SK-N-SH (cell line): ENCODE data around the gene HLA-B. TPM values are rescaled to one million over a fixed set of nuclear protein-coding genes. Genes with fewer than 3 reads are reported as not detected.

ENCODE experiments used
- CTCF ChIA-PET: fragments of 300-600, 350-600 bp; formaldehyde crosslinking; extraction: SDS; loops from one replicate; lab custom pipeline; 2021; lab: Yijun Ruan, JAX
- POLR2A ChIA-PET: fragments of 350-600 bp; sonication (Branson Sonifier 250); formaldehyde crosslinking; extraction: SDS; loops from one replicate; lab custom pipeline; 2020; ENCODE audit warnings: antibody characterized with exemption, inconsistent platforms; lab: Yijun Ruan, JAX
- DNase-seq: peaks from one replicate; pipeline ENCODE4 v3.0.0; 2012
- H2AFZ ChIP-seq: fragments of 200-600 bp; sonication (generic); 2 replicates; pipeline ENCODE4 v1.8.1; 2016; ENCODE audit warnings: antibody characterized with exemption, mild to moderate bottlenecking, low read depth
- H3F3A ChIP-seq: fragments of 200-600 bp; sonication (generic); replicated peaks from 2 replicates; pipeline ENCODE3; 2016; ENCODE audit warnings: antibody characterized with exemption, mild to moderate bottlenecking; ENCODE audit not compliant: insufficient read depth
- H3K27ac ChIP-seq, 2 experiments: fragments of 200-500 bp in 1 of 2; fragments of 200-600 bp in 1 of 2; sonication (Bioruptor generic) in 1 of 2; sonication (generic), shearing (Covaris generic) in 1 of 2; 2 replicates each; pipeline versions ENCODE4 v1.5.1 to v1.6.1; 2014 to 2016; ENCODE audit warnings: low read depth in 2 of 2, inconsistent platforms in 1 of 2, low read length in 1 of 2, mild to moderate bottlenecking in 1 of 2, mixed read lengths in 1 of 2
- H3K27me3 ChIP-seq: fragments of 200-600 bp; sonication (generic), shearing (Covaris generic); 2 replicates; pipeline ENCODE4 v1.6.1; 2016; ENCODE audit warnings: mixed run types; ENCODE audit not compliant: insufficient read depth
- H3K36me3 ChIP-seq, 2 experiments: fragments of 200-500 bp in 1 of 2; fragments of 200-600 bp in 1 of 2; sonication (Bioruptor generic) in 1 of 2; sonication (generic) in 1 of 2; replicated peaks in 1 of 2; 2 replicates each; pipeline versions ENCODE3 to v1.5.1; 2014 to 2016; ENCODE audit warnings: low read length in 1 of 2, mild to moderate bottlenecking in 1 of 2; ENCODE audit not compliant: insufficient read depth in 2 of 2, control insufficient read depth in 1 of 2
- H3K4me1 ChIP-seq, 2 experiments: fragments of 200-500 bp in 1 of 2; fragments of 200-600 bp in 1 of 2; sonication (Bioruptor generic) in 1 of 2; sonication (generic), shearing (Covaris generic) in 1 of 2; 2 replicates each; pipeline versions ENCODE4 v1.5.1 to v1.6.1; 2014 to 2016; ENCODE audit warnings: low read depth in 1 of 2, low read length in 1 of 2, mixed run types in 1 of 2; ENCODE audit not compliant: insufficient read depth in 2 of 2, control insufficient read depth in 1 of 2
- H3K4me2 ChIP-seq: fragments of 200-600 bp; sonication (generic), shearing (Covaris generic); 2 replicates; pipeline ENCODE4 v1.6.1; 2017; ENCODE audit warnings: mixed run types
- H3K4me3 ChIP-seq, 2 experiments: fragments of 200-500 bp in 1 of 2; fragments of 200-600 bp in 1 of 2; sonication (Bioruptor generic) in 1 of 2; sonication (generic), shearing (Covaris generic) in 1 of 2; 2 replicates each; pipeline versions ENCODE4 v1.5.1 to v1.8.1; 2014 to 2016; ENCODE audit warnings: low read depth in 2 of 2, inconsistent platforms in 1 of 2, low read length in 1 of 2, mild to moderate bottlenecking in 1 of 2, mixed read lengths in 1 of 2, moderate library complexity in 1 of 2
- H3K79me2 ChIP-seq: fragments of 200-600 bp; sonication (generic); 2 replicates; pipeline ENCODE4 v1.8.1; 2017; ENCODE audit warnings: mild to moderate bottlenecking; ENCODE audit not compliant: insufficient read depth
- H3K9ac ChIP-seq: fragments of 200-600 bp; sonication (generic); 2 replicates; pipeline ENCODE4 v1.6.1; 2017; ENCODE audit warnings: mixed run types
- H3K9me2 ChIP-seq: fragments of 200-600 bp; sonication (generic); 2 replicates; pipeline ENCODE4 v1.6.1; 2017; ENCODE audit warnings: mixed run types
- H3K9me3 ChIP-seq: fragments of 200-600 bp; sonication (generic); 2 replicates; pipeline ENCODE4 v1.6.1; 2017; ENCODE audit warnings: mixed run types, mild to moderate bottlenecking, moderate library complexity
- H4K20me1 ChIP-seq: fragments of 200-600 bp; sonication (generic); 2 replicates; pipeline ENCODE4 v1.6.1; 2017; ENCODE audit warnings: mild to moderate bottlenecking, mixed run types; ENCODE audit not compliant: insufficient read depth
- EZH2phosphoT487 ChIP-seq: fragments of 200-600 bp; sonication (generic); IDR thresholded peaks from 2 replicates; pipeline ENCODE4 v1.6.1; 2017; ENCODE audit warnings: low read depth, mixed run types, mild to moderate bottlenecking, antibody characterized with exemption, moderate library complexity, borderline replicate concordance
- GATA2 ChIP-seq: sonication (generic); formaldehyde crosslinking; IDR thresholded peaks from 2 replicates; pipeline ENCODE4 v1.5.0; 2020; ENCODE audit warnings: mild to moderate bottlenecking, missing genetic modification reagents
- IRF3 ChIP-seq: fragments of 150-350 bp; IDR thresholded peaks from 2 replicates; pipeline ENCODE4 v1.6.1; 2016; ENCODE audit warnings: mild to moderate bottlenecking, low read depth, low read length
- JUND ChIP-seq: IDR thresholded peaks from 2 replicates; pipeline ENCODE4 v1.4.0; 2012
- MAX ChIP-seq: IDR thresholded peaks from 2 replicates; pipeline ENCODE4 v1.4.0; 2012; ENCODE audit warnings: low read depth
- NFIC ChIP-seq: IDR thresholded peaks from 2 replicates; pipeline ENCODE4 v1.4.0; 2012; ENCODE audit warnings: borderline replicate concordance
- PBX3 ChIP-seq: IDR thresholded peaks from 2 replicates; pipeline ENCODE4; 2012
- RAD21 ChIP-seq: IDR thresholded peaks from 2 replicates; pipeline ENCODE4 v1.6.1; 2012; ENCODE audit warnings: mild to moderate bottlenecking, low read length
- RFX5 ChIP-seq: IDR thresholded peaks from 2 replicates; pipeline ENCODE4 v1.6.1; 2012; ENCODE audit warnings: mild to moderate bottlenecking, improper control_type of control experiment, low read length
- RXRA ChIP-seq: IDR thresholded peaks from 2 replicates; pipeline ENCODE4 v1.4.0; 2012; ENCODE audit warnings: low read depth, mild to moderate bottlenecking, borderline replicate concordance
- SIN3A ChIP-seq: IDR thresholded peaks from 2 replicates; pipeline ENCODE4 v1.6.1; 2012; ENCODE audit warnings: low read depth, mild to moderate bottlenecking, low read length, moderate library complexity, borderline replicate concordance
- TEAD4 ChIP-seq: IDR thresholded peaks from 2 replicates; pipeline ENCODE4 v1.4.0; 2012; ENCODE audit warnings: mild to moderate bottlenecking, borderline replicate concordance; ENCODE audit not compliant: insufficient read depth
- USF1 ChIP-seq: IDR thresholded peaks from 2 replicates; pipeline ENCODE4 v1.4.0; 2012; ENCODE audit warnings: low read depth, borderline replicate concordance
- WGBS: methylation state at CpG from one replicate; pipeline ENCODE4 v1.1.6; 2017; ENCODE audit warnings: low lambda C conversion rate; 5-methylcytosine and 5-hydroxymethylcytosine counted together
- polyA plus RNA-seq, 3 experiments: library from polyadenylated mRNA; depleted of rRNA; stranded (reverse); fragments of >200 nt; gene quantifications; 2 replicates each; pipeline ENCODE4 v1.2.3, GENCODE V29; 2012
- TF ChIP-seq, protein P1 (sequence below): IDR thresholded peaks from 2 replicates; pipeline ENCODE4 v1.6.1; 2012; ENCODE audit warnings: mild to moderate bottlenecking, low read depth, low read length, moderate library complexity

The HLA-B gene
- polyA plus RNA-seq, 1 of the 3 experiments (the other 2 are of a cell fraction): 18.7 TPM

GRCh38 chr6:31383149-31383548, 26.2 kb upstream of the HLA-B start:
- H3K4me2 ChIP-seq: no peak overlapping the region
- no peak overlapping the region for H2AFZ ChIP-seq
- TF ChIP-seq EZH2phosphoT487 (no peak), NFIC (no peak), MAX (no peak), IRF3 (no peak), SIN3A (no peak), RAD21 (no peak)
- no peaks in the 10 kb centered on the region for H3K9me3 ChIP-seq
- no peak for DNase-seq
- no peaks in the 10 kb centered on the region for H3K9me2 ChIP-seq
- ChIA-PET CTCF (interaction anchor here (0.6 to 4.1 kb wide), 3 partner anchors 15 to 17 kb away, joined by 3 to 36 read pairs (median 4); no protein-coding TSS in a partner anchor), POLR2A (no interaction called here)
- H3F3A ChIP-seq: no peaks in the 10 kb centered on the region
- H3K4me1 ChIP-seq: no peaks in the 10 kb centered on the region
- no peaks in the 10 kb centered on the region for H3K36me3 ChIP-seq
- no peak overlapping the region for H3K27ac ChIP-seq
- peaks cover 82% of the 10 kb centered on the region for H3K27me3 ChIP-seq
- H3K4me3 ChIP-seq: no peak overlapping the region
- H4K20me1 ChIP-seq: no peaks in the 10 kb centered on the region
- no peaks in the 10 kb centered on the region for H3K79me2 ChIP-seq
- H3K9ac ChIP-seq: no peak overlapping the region
- WGBS: 17% methylated on average over 5 of the region's 5 CpGs

GRCh38 chr6:31381666-31382065, 24.7 kb upstream of the HLA-B start:
- 3% methylated on average over 3 of the region's 4 CpGs for WGBS
- H3K4me1 ChIP-seq: no peaks in the 10 kb centered on the region
- H3K4me2 ChIP-seq: no peak overlapping the region
- H3K9ac ChIP-seq: no peak overlapping the region
- ChIA-PET CTCF (interaction anchor here (0.6 to 4.1 kb wide), 4 partner anchors 13 to 1102 kb away, joined by 3 to 36 read pairs (median 3); no protein-coding TSS in a partner anchor), POLR2A (no interaction called here)
- no peaks in the 10 kb centered on the region for H3K36me3 ChIP-seq
- H3K27me3 ChIP-seq: peaks cover 82% of the 10 kb centered on the region
- no peaks in the 10 kb centered on the region for H3K79me2 ChIP-seq
- no peak overlapping the region for H3K27ac ChIP-seq
- H3F3A ChIP-seq: no peaks in the 10 kb centered on the region
- H2AFZ ChIP-seq: no peak overlapping the region
- no peaks in the 10 kb centered on the region for H4K20me1 ChIP-seq
- no peak overlapping the region for H3K4me3 ChIP-seq
- no peaks in the 10 kb centered on the region for H3K9me3 ChIP-seq
- H3K9me2 ChIP-seq: no peaks in the 10 kb centered on the region
- TF ChIP-seq MAX (no peak), RFX5 (no peak), PBX3 (no peak)
- TF ChIP-seq, all 33 proteins: peak for 0
- DNase-seq: no peak

GRCh38 chr6:31379850-31380249, 22.9 kb upstream of the HLA-B start:
- no peaks in the 10 kb centered on the region for H4K20me1 ChIP-seq
- no peak overlapping the region for H2AFZ ChIP-seq
- H3K9ac ChIP-seq: no peak overlapping the region
- H3K9me3 ChIP-seq: no peaks in the 10 kb centered on the region
- WGBS: 4% methylated on average over 10 of the region's 10 CpGs
- H3K27me3 ChIP-seq: peaks cover 69% of the 10 kb centered on the region
- H3K9me2 ChIP-seq: no peaks in the 10 kb centered on the region
- no peak overlapping the region for H3K4me3 ChIP-seq
- H3K4me1 ChIP-seq: no peaks in the 10 kb centered on the region
- CTCF ChIA-PET: interaction anchor here (4.1 kb wide), 1 partner anchor 13 kb away, joined by 36 read pairs; no protein-coding TSS in a partner anchor
- no peak overlapping the region for H3K27ac ChIP-seq
- POLR2A ChIA-PET: no interaction called here
- H3K36me3 ChIP-seq: no peaks in the 10 kb centered on the region
- no peaks in the 10 kb centered on the region for H3F3A ChIP-seq
- no peaks in the 10 kb centered on the region for H3K79me2 ChIP-seq
- DNase-seq: no peak
- H3K4me2 ChIP-seq: no peak overlapping the region
- TF ChIP-seq, protein P1, sequence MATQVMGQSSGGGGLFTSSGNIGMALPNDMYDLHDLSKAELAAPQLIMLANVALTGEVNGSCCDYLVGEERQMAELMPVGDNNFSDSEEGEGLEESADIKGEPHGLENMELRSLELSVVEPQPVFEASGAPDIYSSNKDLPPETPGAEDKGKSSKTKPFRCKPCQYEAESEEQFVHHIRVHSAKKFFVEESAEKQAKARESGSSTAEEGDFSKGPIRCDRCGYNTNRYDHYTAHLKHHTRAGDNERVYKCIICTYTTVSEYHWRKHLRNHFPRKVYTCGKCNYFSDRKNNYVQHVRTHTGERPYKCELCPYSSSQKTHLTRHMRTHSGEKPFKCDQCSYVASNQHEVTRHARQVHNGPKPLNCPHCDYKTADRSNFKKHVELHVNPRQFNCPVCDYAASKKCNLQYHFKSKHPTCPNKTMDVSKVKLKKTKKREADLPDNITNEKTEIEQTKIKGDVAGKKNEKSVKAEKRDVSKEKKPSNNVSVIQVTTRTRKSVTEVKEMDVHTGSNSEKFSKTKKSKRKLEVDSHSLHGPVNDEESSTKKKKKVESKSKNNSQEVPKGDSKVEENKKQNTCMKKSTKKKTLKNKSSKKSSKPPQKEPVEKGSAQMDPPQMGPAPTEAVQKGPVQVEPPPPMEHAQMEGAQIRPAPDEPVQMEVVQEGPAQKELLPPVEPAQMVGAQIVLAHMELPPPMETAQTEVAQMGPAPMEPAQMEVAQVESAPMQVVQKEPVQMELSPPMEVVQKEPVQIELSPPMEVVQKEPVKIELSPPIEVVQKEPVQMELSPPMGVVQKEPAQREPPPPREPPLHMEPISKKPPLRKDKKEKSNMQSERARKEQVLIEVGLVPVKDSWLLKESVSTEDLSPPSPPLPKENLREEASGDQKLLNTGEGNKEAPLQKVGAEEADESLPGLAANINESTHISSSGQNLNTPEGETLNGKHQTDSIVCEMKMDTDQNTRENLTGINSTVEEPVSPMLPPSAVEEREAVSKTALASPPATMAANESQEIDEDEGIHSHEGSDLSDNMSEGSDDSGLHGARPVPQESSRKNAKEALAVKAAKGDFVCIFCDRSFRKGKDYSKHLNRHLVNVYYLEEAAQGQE: no peak
- no peak for TF ChIP-seq EZH2phosphoT487
- TF ChIP-seq RXRA: no peak
- no peak for TF ChIP-seq USF1
- TF ChIP-seq JUND: no peak
- TF ChIP-seq GATA2 (CRISPR knock-in tag): no peak
- TF ChIP-seq RAD21: no peak
- TF ChIP-seq TEAD4: no peak
